HG03521 (cell line): ENCODE data around the gene TCTA.

ENCODE experiments used
- ATAC-seq: cut with Tn5 transposase; IDR thresholded peaks from one replicate; pipeline ENCODE4 v1.9.1; 2021; ENCODE audit warnings: mild to moderate bottlenecking, moderate library complexity; ENCODE audit not compliant: unreplicated experiment

Gene TCTA

GRCh38 chr3:49456466-49456865 lies 44.2 kb downstream of the TCTA start:
- no peak for ATAC-seq

- no peak for ATAC-seq
These were observed 48.1 kb downstream of the TCTA start for GRCh38 chr3:49460188-49460890.

GRCh38 chr3:49460956-49461355 lies 48.7 kb downstream of the TCTA start:
- ATAC-seq: no peak

GRCh38 chr3:49461443-49462171 lies 49.4 kb downstream of the TCTA start:
- no peak for ATAC-seq

- no peak for ATAC-seq
These were observed 50.0 kb downstream of the TCTA start for GRCh38 chr3:49462222-49462621.

GRCh38 chr3:49465270-49466034 lies 53.2 kb downstream of the TCTA start:
- ATAC-seq: no peak
